ENCODE results near the gene B4GALNT2. TPM values are rescaled to one million over a fixed set of nuclear protein-coding genes. Genes with fewer than 3 reads are reported as not detected.
"Not testable (repeated sequence)": the region's sequence is repeated elsewhere in the genome, so short reads cannot be mapped to it uniquely, and the experiment has no call there.

Gene B4GALNT2
- total and polyA plus RNA-seq, 2 donors (not counting 3 experiments of a cell fraction or from before 2014, with no cell fraction given): 0.11 TPM; not detected in 1

DNA sequence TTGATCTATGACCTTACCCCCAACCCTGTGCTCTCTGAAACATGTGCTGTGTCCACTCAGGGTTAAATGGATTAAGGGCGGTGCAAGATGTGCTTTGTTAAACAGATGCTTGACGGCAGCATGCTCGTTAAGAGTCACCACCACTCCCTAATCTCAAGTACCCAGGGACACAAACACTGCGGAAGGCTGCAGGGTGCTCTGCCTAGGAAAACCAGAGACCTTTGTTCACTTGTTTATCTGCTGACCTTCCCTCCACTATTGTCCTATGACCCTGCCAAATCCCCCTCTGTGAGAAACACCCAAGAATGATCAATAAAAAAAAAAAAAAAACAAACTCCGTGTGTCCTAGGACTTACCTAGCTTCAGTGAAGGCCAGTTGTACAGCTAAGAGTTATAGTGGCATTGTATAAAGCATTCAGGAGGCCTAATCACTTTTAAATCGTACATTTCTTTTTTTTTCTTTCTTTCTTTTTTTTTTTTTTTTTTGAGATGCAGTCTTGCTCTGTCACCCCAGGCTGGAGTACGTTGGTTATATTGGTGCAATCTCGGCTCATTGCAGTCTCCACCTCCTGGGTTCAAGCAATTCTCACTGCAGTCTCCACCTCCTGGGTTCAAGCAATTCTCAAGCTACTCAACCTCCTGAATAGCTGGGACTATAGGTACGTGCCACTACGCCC lies 6.2 kb upstream of the B4GALNT2 start:
- H3K9ac ChIP-seq (replicated peaks; ENCODE audit: extremely low read depth, insufficient read depth, low read length); H3K9me1 ChIP-seq (replicated peaks; ENCODE audit: control insufficient read depth, extremely low read depth, insufficient read depth, low read length); H3K4me2 ChIP-seq (ENCODE audit: insufficient read depth, low read length); H3K4me1 ChIP-seq (ENCODE audit: control insufficient read depth, extremely low read depth, insufficient read depth, low read length); BruUV-seq (replicated peaks); H3K36me3 ChIP-seq (ENCODE audit: control insufficient read depth in 2 of 2, extremely low read depth in 1 of 2, insufficient read depth in 2 of 2, low read length in 2 of 2); H3K27ac ChIP-seq (ENCODE audit: insufficient read depth, low read depth, low read length); H2AFZ ChIP-seq (ENCODE audit: low read depth, low read length); H3K79me2 ChIP-seq (ENCODE audit: control insufficient read depth, insufficient read depth, low read length); H3K4me3 ChIP-seq (replicated peaks in 1 of 3; ENCODE audit: insufficient read depth in 1 of 3, low read depth in 1 of 3, low read length in 3 of 3); DNase-seq (ENCODE audit: low read depth, low spot score); H3K9me3 ChIP-seq (replicated peaks; ENCODE audit: control insufficient read depth, insufficient read depth, low read length); H4K20me1 ChIP-seq (replicated peaks; ENCODE audit: control insufficient read depth, extremely low read depth, insufficient read depth, low read length); POLR2A ChIA-PET; H3K27me3 ChIP-seq (ENCODE audit: control insufficient read depth in 2 of 2, insufficient read depth in 2 of 2, low read length in 2 of 2); FAIRE-seq; intact Hi-C loops (cut with micrococcal nuclease); dilution Hi-C loops (cut with MboI; ENCODE audit: extremely low pct_ligation_motif_present, low sequenced_read_pairs): not testable (repeated sequence)
- CTCF ChIA-PET: interaction anchor here (0.6 kb wide), 1 partner anchor 754 kb away, joined by 3 read pairs; no protein-coding TSS in a partner anchor

DNA sequence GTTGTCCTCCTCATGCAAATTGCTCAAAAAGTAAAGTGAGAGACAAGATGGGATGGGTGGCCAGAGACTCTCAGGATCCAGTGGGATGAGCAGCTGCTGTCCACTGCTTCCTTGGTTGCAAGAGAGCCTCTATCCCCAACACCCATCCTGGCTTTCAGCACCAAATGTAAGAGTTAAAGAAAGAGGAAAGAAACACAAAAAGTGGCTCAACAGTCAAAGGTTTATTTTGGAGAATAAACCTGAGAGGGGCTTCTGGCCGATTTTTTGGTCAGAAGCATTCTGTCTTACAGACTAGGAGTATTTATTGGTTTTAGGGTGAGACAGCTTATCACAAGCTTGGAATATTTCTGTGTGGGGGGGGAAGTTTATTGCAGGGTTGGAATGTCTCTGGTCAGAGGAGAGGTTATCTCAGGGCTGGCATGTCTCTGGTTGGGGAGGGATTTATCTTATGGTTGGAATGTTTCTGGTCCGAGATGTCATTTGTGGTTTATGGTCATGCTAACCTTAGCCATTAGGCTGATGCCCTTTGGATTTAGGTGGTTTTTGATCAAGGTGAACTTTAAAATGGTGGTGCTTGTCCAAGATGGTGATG lies 3.1 kb upstream of the B4GALNT2 start:
- CTCF ChIA-PET: interaction anchor here (1.2 kb wide), 1 partner anchor 9 kb away, joined by 3 read pairs; no protein-coding TSS in a partner anchor
- H4K20me1 ChIP-seq (replicated peaks; ENCODE audit: control insufficient read depth, extremely low read depth, insufficient read depth, low read length); H3K4me3 ChIP-seq (replicated peaks in 1 of 3; ENCODE audit: insufficient read depth in 1 of 3, low read depth in 1 of 3, low read length in 3 of 3); BruUV-seq (replicated peaks); H3K4me2 ChIP-seq (ENCODE audit: insufficient read depth, low read length); intact Hi-C loops (cut with micrococcal nuclease); H3K36me3 ChIP-seq (ENCODE audit: control insufficient read depth in 2 of 2, extremely low read depth in 1 of 2, insufficient read depth in 2 of 2, low read length in 2 of 2); H2AFZ ChIP-seq (ENCODE audit: low read depth, low read length); dilution Hi-C loops (cut with MboI; ENCODE audit: extremely low pct_ligation_motif_present, low sequenced_read_pairs); H3K9me1 ChIP-seq (replicated peaks; ENCODE audit: control insufficient read depth, extremely low read depth, insufficient read depth, low read length); POLR2A ChIA-PET; H3K9me3 ChIP-seq (replicated peaks; ENCODE audit: control insufficient read depth, insufficient read depth, low read length); FAIRE-seq; H3K9ac ChIP-seq (replicated peaks; ENCODE audit: extremely low read depth, insufficient read depth, low read length); H3K27ac ChIP-seq (ENCODE audit: insufficient read depth, low read depth, low read length); H3K4me1 ChIP-seq (ENCODE audit: control insufficient read depth, extremely low read depth, insufficient read depth, low read length); H3K79me2 ChIP-seq (ENCODE audit: control insufficient read depth, insufficient read depth, low read length); DNase-seq (ENCODE audit: low read depth, low spot score): not testable (repeated sequence)
- peaks cover 22 to 23% of the 10 kb centered on the region in 2 experiments for H3K27me3 ChIP-seq (ENCODE audit: control insufficient read depth in 2 of 2, insufficient read depth in 2 of 2, low read length in 2 of 2)

All from endothelial cell of umbilical vein (primary cell).